T1000 (cell line): ENCODE data around the gene ANTXR2.
"Not testable (repeated sequence)": the region's sequence is repeated elsewhere in the genome, so short reads cannot be mapped to it uniquely, and the experiment has no call there.

Experiments
- DNase-seq: peaks from one replicate; lab custom pipeline; 2025; ENCODE audit warnings: mixed read lengths; lab: John Stamatoyannopoulos, UW

ANTXR2 gene

DNA sequence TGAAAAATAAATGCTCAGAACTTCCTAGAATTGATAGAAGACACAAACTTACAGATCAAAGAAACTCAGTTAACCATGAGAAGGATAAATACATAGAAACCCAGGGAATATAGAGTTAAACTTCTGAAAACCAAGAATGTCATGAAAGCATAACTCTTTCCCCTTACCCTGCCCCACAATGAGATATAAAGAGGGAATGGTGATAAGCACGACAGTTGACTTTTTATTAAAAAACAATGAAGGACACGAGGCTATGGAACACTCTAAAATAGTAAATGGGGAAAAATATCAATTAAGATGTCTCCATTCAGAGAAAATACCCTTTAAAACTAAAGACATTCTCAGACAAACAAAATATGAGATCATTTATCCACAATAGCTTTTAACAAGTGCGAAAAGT, 154.7 kb downstream of the ANTXR2 start:
- no peak for DNase-seq

DNA sequence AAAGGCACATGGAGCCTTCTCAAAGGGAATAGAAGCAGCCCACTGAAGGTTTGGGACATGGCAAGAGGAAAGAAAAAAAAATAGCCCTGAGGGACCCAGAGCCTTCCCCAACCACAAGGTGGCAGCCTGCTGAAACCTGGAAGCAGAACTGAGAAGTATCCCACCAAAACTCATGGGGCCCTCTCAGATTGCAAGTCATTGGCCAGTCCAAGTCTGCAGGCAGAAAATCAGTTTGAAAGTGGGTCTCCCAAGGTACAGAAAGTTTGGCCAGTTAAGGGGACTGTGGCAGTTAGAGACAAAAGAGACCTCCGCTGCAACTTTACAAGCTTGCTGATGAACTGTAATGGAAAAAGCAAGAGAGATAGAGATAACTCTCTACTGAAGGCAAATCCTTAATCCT, 155.8 kb downstream of the ANTXR2 start:
- DNase-seq, result peak; percentile 1

DNA sequence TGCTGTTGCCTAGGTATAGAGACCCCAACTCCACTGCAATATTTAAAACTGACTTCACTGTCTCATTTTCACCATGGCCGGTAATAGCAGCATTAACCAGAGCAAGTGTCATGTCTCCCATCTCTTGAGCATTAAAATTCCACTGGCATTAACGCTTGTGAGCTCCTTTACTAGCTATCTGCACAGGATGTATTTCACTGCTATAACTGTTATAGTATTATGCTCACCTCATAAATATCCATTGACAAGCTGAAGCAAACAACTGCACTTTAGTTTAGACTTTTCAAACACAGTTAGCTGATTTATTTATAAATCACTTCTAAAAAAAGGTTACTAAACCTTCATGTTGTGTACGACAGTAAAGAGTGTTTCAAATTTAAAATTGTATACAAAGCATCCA, 157.8 kb downstream of the ANTXR2 start:
- no peak for DNase-seq

DNA sequence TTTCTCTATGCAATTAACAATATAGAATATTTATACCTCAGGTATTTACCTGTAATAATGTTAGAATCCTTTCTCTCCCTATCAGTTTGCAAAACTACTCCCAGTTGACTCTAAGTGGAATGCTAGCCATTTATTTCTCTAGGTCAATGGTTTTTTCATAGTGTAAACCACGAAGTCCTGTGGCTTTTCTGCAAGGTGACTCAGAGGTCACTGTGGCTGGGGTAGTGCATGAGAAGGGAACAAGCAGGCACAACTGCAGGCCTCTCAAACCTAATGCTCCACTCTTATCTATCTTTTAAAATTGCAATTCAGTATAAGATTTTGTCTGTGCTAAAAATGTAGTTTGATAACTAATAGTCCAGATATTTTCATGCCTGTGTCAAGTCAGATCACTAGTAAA, 159.4 kb downstream of the ANTXR2 start:
- no peak for DNase-seq

DNA sequence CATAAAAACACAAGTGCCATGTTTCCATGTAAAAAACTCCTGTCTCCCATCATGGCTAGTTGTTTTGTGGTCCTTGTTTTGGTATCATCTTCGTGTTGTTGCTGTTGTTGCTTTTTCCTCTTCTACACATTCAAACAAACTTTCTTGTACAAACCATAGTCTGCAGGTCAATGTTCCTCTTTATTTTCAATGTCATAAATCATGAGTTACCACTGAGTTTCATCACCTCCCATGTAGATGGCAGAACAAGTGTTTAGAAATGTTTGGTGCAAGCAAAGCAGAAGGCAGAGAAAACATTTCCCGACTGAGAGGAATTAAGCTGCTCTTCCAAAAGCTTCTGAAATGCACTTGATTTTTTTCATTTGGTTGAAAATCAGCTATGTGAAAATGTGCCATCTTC, 166.0 kb downstream of the ANTXR2 start:
- DNase-seq, result no peak

DNA sequence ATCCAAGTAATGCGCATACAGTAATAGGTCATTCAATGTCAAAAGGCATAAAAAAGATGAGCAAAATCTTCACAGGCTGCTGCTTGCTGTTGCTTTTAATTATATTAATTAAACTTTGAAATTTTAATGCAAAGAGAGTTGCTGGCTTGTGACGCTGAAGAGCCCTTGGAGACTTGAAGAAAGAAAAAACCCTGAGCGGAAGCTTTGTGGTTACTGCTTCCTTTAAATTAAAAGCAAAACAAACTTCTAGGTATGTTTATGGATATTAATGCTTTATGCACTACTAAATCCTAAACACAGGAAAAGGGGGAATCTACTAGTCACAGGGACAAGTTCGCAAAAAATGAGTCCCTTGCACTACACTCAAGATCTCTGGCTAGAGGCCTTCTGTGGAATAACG, 166.7 kb downstream of the ANTXR2 start:
- no peak for DNase-seq

DNA sequence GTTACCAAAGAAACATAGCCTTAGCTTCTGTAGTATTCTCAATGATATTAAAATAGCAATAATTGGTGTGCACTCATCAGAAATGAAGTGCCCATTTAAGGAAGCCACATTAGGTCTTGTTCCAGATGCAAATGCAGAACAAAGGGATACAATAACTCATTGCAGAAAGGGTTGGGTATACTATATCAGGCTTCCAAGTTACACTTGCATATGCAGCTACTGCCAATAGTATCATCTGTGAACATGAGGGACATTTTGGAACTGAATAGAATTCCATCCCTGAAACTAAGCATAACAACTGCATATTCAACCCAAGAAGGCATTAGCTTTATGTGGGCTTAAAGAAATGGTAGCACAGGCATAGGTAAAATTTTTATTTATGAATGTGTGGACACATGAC, 167.8 kb downstream of the ANTXR2 start:
- no peak for DNase-seq

DNA sequence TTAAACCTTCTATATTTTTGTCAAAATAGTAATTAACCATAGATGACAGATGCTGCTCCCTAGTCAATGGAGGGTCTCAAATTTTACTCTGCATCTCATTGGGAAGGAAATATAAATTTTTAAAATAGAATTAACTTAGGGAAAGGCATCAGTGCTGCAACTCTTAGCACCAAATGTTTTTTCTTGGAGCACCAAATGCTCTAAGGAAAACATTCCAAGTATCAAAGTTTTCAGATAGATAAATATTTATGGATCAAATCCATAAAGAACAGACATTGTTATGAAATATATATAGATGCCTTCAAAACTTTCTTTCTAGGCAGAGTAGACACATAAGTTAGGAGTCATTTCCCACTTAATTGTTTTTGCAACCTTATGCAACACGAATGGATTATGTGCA, 168.7 kb downstream of the ANTXR2 start:
- no peak for DNase-seq

DNA sequence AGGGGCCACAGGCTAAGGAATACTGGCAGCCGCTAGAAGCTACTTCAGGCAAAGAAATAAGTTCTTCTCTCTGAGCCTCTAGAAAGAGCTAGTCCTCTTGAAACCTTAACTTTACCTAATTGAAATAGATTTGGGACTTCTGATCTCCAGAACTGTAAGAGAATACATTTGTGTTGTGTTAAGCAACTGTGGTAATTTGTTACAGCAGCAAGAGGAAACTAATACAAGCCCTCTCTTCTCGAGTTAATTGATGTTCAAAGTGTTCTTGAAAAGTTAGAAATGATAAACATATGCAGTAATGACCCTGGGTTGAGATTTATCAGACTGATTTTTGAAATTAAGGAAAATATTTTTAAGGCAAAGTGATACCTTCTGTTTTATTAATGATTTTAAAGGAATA, 172.8 kb downstream of the ANTXR2 start:
- DNase-seq, result no peak

DNA sequence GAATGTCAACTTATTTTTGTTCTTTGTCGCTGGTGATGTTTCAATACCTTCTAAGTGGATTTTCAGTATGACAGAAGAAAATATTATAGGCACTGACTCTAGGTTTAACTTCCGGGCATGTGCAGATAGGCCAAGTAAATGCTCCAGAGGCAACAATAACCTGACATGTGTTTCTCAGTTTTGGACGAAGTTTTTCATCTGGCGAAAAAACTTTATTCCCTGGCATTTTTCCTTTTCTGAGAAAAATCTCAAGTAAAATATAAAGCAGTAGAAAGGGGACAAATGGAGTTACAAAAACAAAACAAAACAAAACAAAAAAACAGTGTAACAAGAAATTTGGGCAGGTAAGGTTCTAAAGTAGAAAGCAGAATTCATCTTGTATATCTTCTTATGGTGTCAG, 173.5 kb downstream of the ANTXR2 start:
- no peak for DNase-seq

DNA sequence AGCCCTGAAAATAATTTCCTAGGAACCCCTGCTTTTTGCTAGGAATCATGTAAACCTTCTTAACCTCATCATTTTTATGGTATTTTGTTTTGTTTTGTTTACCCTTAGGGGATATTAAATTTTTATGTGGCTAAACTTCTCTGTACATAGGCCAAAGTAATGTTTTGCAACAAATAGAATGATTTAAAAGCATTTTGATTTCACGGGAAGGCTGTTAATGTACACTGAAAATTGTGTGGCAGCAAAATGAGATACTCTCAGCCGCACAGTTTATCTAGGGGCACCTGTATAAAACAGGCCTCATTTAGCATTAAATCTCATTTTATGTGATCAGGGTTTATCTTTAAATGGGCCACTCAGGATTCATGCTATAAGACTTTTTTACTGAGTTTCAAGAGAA, 175.0 kb downstream of the ANTXR2 start:
- DNase-seq, result no peak

DNA sequence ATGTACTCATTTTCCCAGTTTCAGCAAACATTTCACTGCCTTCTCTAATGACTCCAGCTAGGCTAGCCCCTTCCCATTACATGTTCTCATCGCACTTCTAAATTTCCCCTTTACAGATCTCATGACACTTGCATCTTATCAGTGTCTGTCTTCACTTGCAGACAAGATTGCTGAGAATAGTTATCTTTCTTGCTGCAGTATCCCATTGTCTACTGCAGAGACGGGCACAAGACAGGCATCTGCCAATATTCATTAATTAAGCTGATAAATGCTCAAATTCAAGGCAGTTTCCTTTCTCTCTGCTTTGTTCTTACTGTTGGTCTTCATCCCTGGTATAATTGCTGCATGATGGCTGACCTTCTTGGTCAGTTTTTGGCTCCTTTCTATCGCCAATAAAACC, 175.9 kb downstream of the ANTXR2 start:
- no peak for DNase-seq

DNA sequence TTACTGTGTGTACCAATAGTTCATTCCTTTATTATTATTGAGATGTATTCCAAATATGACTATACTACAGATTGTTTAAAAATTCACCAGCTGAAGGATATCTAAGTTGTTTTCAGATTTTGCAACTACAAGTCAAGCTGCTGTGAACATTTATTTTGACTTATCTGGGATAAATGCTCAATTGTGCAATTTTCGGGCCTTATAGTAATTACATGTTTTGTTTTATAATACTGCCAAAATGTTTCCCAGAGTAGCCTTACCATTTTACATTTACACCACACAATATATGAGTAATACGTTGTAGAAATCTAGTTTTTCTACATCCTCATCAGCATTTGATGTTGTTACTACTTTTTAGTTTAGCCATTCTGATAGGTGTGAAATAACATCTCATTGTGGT, 179.6 kb downstream of the ANTXR2 start:
- no peak for DNase-seq

DNA sequence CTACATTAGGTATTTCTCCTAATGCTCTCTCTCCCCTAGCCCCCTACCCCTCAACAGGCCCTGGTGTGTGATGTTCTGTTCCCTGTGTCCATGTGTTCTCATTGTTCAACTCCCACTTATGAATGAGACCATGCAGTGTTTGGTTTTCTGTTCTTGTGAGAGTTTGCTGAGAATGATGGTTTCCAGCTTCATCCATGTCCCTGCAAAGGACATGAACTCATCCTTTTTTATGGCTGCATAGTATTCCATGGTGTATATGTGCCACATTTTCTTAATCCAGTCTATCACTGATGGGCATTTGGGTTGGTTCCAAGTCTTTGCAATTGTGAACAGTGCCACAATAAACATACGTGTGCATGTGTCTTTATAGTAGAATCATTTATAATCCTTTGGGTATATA, 184.0 kb downstream of the ANTXR2 start:
- DNase-seq, result not testable (repeated sequence)

DNA sequence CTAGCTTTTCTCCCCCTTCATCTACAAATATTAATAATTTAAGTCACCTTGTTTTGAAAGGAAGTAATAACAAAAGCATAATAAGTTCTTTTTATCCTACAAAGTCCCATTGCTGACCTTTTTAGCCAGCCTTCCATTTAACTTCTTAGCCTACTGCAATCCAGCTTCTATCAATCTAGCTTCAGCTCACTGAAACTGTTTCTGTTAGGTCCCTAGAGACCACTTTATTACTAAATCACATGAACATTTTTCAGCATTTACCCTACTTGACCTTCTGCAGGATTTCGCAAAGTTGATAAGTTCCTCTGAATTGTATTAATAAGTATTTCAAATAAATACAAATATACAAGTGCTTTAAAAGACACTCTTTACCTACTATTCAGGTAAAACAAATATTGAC, 186.5 kb downstream of the ANTXR2 start:
- no peak for DNase-seq

DNA sequence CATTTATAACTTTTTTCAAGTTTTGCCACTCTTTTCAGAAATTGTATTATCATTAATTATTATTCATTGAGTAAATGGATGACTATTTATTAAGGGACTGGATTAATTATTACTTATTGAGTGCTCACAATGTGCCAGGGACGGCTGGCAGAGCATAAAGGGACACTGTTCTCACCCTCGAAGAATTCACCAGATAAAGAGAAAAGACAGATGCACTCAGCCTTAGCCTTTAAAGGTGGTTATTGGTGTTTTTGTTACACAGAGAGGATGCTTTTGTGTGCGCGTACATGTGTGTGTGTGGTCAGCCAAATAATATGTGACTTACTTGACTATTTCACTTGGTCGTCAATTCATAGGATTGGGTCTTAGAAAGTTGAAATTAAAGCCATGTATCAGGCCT, 187.0 kb downstream of the ANTXR2 start:
- DNase-seq, result no peak

DNA sequence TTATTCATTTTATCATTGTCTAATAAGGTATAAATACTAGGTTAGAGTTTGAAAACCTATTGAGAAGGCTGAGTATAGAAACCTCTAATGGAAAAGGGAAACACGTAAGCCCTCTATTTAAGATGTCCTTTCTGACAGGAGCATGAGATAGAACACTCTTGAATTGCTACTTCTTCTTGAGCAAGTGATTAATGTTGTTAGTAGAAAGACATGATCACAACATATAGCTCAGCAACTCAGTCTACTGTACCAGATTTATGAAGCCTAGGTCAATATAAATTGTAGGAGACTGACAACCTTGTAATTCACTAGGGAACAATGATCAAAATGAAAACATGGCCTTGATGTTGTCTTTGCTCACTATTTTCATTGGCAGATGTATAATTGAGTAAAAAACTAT, 189.7 kb downstream of the ANTXR2 start:
- DNase-seq, result no peak

DNA sequence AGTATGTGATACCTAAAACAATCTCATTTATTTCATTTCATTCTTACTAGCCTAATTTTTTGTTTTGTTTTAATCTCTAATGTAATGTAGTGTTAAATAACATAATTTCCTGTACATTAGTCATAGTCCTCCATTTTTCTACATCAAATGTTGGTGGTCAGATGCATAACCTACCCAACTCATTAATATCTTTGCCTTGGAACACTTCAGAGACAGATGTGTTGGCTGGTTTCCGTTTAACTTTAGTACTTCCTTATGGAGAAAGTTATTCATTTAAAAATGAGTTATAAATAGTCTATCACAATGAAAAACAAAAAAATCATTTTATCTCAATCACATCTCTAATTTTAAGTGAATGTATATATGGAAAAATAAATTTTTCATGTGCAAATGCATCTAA, 190.2 kb downstream of the ANTXR2 start:
- DNase-seq, result no peak

DNA sequence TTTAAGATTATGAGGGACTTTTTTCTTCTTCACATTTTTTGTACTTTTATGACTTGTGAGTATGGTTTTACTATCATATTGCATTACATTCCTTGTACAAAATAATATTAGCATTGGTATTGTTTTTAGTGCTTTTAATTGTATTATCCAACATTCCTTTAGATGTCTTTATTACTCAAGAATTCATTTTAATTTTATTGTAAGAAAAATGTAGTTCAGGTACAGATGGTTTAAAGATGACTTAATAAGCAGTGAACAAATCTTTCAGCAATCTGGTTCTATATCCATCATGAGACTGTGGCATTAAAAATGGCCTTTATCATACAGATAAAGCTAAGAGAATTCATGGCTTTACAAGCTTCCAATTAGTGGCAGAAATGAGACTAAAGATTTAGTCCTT, 191.6 kb downstream of the ANTXR2 start:
- DNase-seq, result no peak

DNA sequence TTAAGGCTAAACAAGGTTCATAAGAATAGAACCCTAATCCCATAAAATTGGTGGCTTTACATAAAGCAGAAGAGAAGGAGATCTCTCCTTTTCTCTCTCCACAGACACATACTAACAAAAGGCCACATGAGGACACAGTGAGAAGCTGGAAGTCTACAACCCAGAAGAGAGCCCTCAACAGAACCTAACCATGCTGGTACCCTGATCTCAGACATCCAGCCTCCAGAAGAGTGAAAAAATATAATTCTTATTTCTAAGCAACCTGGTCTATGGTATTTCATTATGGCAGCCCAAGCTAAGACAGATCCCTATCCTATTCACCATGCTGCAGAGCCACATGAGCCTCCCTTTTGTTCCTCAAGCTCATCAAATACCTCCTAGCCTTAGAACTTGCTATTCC, 195.5 kb downstream of the ANTXR2 start:
- DNase-seq, result no peak

DNA sequence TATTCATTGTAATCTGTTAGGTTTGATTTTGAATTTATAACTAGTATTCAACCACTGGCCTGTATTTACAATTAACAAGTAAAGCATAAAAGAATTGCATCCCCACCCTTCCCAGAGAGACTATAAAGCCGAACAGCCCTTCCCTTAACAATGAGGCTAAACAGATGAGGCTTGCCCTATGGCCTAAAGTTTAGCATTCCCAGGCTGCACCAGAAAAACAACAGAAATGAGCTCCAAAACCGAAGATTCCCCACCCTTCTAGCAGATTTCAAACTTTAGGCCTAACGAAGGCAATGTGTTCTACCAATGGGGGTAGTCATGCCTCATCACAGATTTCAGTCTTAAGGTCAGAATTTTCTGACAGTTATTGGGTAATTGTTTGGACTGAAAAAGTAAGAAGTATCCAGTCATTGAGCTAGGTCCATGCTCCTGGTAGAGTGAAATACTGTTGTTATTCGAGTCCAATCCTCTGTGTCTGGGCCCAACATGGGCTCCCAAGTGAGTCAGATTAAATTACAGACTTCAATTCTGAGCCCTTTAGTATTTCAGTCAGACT, 197.6 kb downstream of the ANTXR2 start:
- no peak for DNase-seq

DNA sequence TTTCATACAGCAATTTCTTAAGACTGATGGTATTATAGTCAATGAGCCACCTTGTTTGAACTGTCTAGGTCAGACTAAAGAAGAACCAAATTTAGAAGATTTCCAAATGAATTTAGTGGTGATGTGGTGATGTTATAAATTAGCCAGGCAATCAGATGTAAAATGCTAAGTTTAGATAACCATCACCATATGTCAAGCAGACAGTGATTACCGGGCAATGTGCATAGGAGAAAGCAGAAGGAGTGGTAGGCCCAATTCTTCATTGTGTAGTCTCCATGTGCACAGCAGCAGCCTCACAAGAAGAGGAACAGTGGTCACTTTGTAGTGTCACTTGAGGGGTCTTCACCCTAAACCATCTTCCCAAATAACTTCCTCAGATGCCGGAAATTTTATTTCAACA, 198.8 kb downstream of the ANTXR2 start:
- no peak for DNase-seq

DNA sequence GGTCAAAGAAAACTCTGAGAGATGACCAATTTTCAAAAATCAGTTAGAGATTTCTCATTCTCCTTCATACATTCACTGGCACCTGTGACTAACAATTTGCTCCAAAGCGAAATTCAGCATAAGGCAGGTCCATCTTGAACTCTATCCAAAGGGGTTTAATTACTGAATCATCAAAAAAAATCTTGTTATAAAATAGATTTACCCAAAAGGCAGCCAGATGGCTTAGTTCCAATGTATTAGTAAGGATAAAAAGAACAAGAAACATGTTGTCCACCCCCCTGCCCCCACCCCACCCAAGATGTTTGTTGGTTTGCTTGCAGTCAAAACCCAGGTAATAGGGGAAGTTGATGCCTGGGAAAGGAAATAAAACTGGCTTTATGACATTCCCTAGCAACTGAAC, 200.3 kb downstream of the ANTXR2 start:
- no peak for DNase-seq

DNA sequence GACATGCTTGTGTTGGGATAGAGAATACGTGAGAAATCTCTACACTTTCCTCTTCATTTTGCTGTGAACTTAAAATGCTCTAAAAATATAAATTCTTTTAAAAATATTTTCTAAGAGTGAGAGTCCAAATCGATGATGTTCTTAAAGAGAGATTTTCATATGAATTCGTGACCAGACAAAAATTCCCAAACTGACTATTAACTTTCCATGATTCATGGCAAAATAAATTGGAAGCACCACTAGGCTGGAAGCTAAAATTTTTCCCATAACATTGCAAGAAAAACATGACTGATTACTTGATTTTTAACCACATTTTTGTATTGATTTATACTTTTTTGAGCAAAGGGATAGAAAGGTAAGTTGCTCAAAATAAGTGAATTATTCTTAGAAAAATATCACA, 201.1 kb downstream of the ANTXR2 start:
- no peak for DNase-seq
